ENCODE results near the gene ZMYND11. TPM values are rescaled to one million over a fixed set of nuclear protein-coding genes. Genes with fewer than 3 reads are reported as not detected.

Gene ZMYND11
- total and polyA plus RNA-seq, 9 of the 15 experiments (the other 6 are each of a cell fraction or from before 2014, with no cell fraction given): 2.7 to 13.8 (median 8.8) TPM

GRCh38 chr10:239109-239508 is 103.9 kb downstream of the ZMYND11 start:
- peaks cover 5% of the 10 kb centered on the region; the same call in 1 of the 3 replicates for H3K36me3 ChIP-seq (ENCODE audit: control insufficient read depth, insufficient read depth, low read length)
- intact Hi-C loops (cut with micrococcal nuclease) (no loop called here), in situ Hi-C loops (cut with MboI) (no loop called here)
- H3K4me3 ChIP-seq: no peak overlapping the region
- ATAC-seq (no peak), FAIRE-seq (no peak), DNase-seq (ENCODE audit: extremely low read depth in 1 of 4, low spot score in 3 of 4) (no peak)
- H3K9me3 ChIP-seq (replicated peaks; ENCODE audit: control insufficient read depth, insufficient read depth, low read depth, low read length): no peaks in the 10 kb centered on the region
- 87% methylated on average over 6 of the region's 6 CpGs for WGBS (ENCODE audit: insufficient coverage, low coverage, missing lambda C conversion rate)
- no peaks in the 10 kb centered on the region for H4K20me1 ChIP-seq (replicated peaks; ENCODE audit: control insufficient read depth, insufficient read depth, low read length)
- H3K4me1 ChIP-seq (replicated peaks in 1 of 2; ENCODE audit: control insufficient read depth in 2 of 2, insufficient read depth in 2 of 2, low read length in 2 of 2): no peaks in the 10 kb centered on the region
- H3K9ac ChIP-seq (ENCODE audit: insufficient read depth in 1 of 2, low read depth in 2 of 2, low read length in 2 of 2): no peak overlapping the region
- H2AFZ ChIP-seq (ENCODE audit: low read depth, low read length): no peak overlapping the region
- BruUV-seq (replicated peaks): no TSS peak
- TF ChIP-seq RB1 (IDR thresholded peaks at IDR 0.05; ENCODE audit: low read depth) (no peak), FOXA1 (IDR thresholded peaks at IDR 0.05; ENCODE audit: borderline replicate concordance) (no peak), ZNF280B (CRISPR knock-in tag; IDR thresholded peaks at IDR 0.05) (no peak), TSHZ1 (CRISPR knock-in tag; IDR thresholded peaks at IDR 0.05) (no peak), GTF2F1 (IDR thresholded peaks at IDR 0.05; ENCODE audit: low read depth, low read length) (no peak), ZC3H4 (CRISPR knock-in tag; IDR thresholded peaks at IDR 0.05; ENCODE audit: borderline replicate concordance) (no peak), ZBTB12 (CRISPR knock-in tag; IDR thresholded peaks at IDR 0.05) (no peak), ZKSCAN8 (CRISPR knock-in tag; IDR thresholded peaks at IDR 0.05) (no peak), POLR2AphosphoS2 (IDR thresholded peaks at IDR 0.05; ENCODE audit: low read length) (no peak), ZFP30 (CRISPR knock-in tag; IDR thresholded peaks at IDR 0.05; ENCODE audit: borderline replicate concordance) (no peak), NR2F6 (CRISPR knock-in tag; IDR thresholded peaks at IDR 0.05) (no peak), ZMIZ1 (IDR thresholded peaks at IDR 0.05; ENCODE audit: low read depth in 2 of 2, low read length in 2 of 2) (no peak), ZNF561 (CRISPR knock-in tag; conservative IDR thresholded peaks at IDR 0.05) (no peak), KLF13 (tag; IDR thresholded peaks at IDR 0.05; ENCODE audit: borderline replicate concordance, low read depth) (no peak)
- H3K4me2 ChIP-seq (ENCODE audit: insufficient read depth, low read length): no peak overlapping the region
- CTCF ChIA-PET (ENCODE audit: low intra/inter-chr PET ratio): no interaction called here
- no peaks in the 10 kb centered on the region for H3K79me2 ChIP-seq (ENCODE audit: control insufficient read depth, insufficient read depth, low read length)
- POLR2A ChIA-PET: no interaction called here
- H3K27me3 ChIP-seq (ENCODE audit: control insufficient read depth in 2 of 2, insufficient read depth in 2 of 2, low read length in 2 of 2): no peaks in the 10 kb centered on the region
- no peak overlapping the region for H3K27ac ChIP-seq (ENCODE audit: extremely low read depth, low read depth, low read length)
- no peaks in the 10 kb centered on the region for H3K9me1 ChIP-seq (ENCODE audit: control insufficient read depth, insufficient read depth, low read length)

Data from K562 (cell line).